HG03432 (cell line): ENCODE results near the gene ACTC1.
"Not testable (repeated sequence)": the region's sequence is repeated elsewhere in the genome, so short reads cannot be mapped to it uniquely, and the experiment has no call there.

Source experiments
- ATAC-seq: cut with Tn5 transposase; IDR thresholded peaks from one replicate; pipeline ENCODE4 v1.9.1; 2021; ENCODE audit warnings: mild to moderate bottlenecking, moderate library complexity; ENCODE audit not compliant: unreplicated experiment

The ACTC1 gene

DNA sequence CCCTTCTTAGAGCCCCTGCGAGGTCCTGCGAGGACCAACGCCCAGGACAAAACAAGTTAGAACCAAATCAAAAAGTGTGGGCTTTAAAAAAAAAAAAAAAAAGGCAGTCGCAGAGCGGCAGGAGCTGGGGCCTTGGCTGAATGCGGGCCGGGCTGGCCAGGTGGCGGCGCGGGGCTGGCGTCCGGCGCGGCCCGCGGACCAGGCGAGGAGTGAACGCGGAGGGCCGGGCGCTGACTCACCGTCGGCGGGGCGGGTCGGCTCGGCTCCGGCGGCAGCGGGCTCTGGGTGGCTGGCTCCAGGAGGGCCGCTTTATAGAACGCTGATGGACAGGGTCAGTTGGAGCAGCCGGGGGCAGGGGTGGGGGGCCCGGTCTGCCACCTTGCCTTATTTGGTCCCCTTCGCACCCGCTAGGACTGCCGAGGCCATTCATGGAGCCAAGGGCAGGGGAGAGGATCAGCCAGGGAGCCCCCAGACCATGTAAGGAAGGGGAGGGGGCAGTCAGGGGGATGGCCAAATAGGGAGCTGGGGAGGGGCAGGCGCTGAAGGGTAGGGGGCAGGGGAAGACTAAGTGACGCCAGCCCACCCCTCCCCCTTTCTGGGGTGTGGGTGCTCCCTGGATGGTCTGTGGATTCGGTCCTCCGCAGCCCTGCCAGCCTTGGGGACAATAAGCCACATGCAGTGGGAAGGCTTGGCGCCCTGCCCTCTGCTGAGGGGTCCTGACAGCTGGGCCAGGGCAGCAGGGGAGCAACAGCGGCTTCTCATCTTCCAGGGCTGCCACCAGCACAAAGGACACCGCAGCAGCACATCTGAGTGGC is at the start of gene ACTC1:
Gene ACTC1 (minus strand): TSS at position 283 of the 815 bp plus-strand sequence. CDS start 741 bp downstream, outside the sequence.
- no peak for ATAC-seq

DNA sequence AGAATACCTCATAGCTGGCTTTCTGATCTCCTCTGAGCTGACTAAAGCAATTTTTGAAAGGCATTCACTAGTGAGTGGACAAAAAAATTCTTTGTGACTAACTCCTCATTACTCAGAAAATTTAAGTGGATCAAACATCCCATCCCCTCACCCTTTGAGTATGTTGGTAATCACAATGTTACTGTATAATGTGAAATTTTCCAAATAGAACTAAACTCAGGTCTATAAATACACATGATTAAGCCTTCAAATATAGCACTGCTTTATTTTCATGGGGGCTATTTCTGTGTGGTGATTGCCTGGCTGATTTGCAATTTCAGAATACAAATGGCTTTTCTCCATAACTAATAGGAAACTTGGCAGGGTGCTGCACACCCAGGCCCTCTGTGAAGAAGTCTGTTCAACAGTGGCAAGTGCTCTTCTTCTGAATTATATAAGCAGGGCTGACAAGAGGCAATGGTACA is 45.9 kb upstream of the ACTC1 start:
- no peak for ATAC-seq

DNA sequence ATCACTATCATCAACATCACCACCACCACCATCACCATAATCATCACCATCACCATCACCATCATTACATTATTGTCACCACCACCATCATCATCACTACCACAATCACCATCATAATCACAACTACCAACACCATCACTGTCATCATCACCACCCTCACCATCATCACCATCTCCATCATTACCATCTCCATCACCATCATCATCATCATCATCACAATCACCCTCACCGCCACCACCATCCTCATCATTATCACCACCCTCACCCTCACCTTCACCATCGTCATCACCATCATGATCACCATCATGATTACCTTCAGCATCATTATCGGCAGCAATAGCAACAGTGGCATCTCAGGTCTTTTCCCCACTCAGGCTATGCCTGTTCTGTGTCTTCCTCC is 42.9 kb upstream of the ACTC1 start:
- ATAC-seq = no peak

DNA sequence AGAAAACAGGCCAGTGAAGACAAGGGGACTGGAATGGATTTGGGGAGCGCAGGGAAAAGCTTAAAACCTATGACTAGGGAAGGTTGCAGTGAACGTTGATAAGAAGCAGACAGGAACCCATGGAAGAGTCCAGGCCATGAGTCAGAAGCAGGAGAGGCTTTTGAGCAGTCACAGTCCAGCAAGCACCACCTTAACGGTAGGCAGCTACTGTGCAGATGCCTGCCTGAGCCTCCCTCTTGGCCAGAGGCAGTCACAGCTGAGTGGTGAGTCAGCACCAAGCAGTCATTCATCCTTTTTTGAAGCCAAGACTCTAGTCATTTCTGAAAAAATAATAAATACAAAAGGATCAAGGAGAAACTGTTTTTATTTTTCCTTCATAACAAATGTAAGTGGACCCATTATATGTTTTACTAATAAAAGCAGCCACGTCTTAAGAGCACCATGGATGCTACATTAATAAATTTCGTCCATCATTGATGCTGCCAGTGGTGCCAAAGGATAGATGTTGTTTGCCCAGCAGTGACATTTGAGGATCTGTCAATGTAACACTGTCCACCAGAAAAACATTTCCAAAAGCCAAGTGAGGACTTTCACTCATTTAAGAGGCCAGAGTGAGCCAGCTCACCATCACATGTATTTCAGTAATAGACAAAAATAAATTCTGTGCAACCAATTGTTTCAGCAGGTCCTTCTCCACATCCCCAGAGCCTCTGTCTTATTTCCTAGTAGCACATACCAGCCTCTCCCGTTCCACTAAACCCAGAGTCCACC is 42.1 kb upstream of the ACTC1 start:
- no peak for ATAC-seq

DNA sequence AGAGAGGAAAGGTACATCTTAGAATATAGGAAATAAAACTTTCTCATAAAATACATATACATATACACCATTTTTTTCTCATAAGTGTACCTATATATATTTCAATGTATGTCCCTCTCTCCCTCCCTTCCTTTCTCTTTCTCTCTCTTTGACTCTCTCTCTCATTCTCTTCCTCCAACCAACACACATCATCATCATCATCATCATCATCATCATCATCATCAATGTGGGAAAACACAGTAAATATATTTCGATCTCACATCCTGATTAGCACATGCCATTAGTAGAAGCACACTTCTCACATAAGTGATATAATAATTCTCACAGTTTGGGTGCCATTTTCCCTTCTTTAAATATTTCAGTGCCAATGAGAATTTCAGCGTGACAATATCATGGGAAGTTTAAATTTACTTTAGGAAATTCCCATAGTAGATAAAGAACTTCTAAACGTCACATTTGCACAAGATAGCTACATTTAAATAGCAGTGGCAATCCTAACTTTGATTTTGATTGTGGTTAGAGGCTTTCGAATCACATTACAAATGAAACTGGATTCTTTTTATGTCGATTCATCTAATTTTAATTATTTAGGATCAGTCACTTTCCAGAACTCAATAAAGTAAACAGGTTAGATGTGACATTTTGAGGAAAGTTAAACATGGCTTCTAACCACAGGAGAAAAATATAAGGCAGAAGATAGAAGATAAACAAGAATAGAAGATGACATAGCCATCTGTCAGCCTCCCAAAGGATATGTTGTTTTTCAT is 33.0 kb upstream of the ACTC1 start:
- ATAC-seq = no peak

DNA sequence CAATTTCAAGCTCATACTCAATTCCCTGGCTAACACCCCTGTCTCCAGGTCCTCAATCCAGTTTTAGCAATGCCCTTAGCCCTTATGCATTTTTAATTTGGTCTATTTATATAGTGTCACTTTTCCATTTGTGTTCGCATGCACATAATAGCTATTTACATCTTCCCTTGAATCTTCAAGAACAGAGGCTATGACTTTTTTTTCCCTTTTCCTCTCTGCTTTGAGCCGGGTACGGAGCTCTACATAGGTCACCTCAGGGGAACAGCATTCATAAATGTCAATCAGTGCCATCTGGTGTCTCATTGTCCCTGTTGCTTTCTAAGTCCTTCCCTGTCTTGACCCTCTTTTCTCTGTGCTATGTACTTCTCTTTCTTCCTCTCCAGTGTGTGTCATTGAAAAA is 26.5 kb upstream of the ACTC1 start:
- no peak for ATAC-seq

DNA sequence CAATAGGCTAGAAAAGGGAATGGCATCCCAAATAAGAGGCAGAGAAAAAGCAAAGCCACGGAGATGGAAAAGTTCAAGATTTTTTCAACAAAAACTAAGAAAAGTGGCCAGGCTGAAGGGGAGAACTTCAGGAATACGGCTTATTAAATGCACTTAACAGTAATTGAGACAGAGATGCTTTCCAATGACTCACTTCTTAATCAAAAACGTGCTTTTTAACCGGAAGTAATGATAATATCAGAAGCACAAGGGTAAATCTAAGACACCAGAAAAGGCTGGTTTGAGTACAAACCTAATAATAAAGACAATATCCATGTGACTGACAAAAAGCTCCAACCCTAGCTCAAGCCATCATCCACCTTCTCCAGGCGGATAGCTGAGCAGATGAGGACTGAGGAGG is 24.8 kb upstream of the ACTC1 start:
- no peak for ATAC-seq

DNA sequence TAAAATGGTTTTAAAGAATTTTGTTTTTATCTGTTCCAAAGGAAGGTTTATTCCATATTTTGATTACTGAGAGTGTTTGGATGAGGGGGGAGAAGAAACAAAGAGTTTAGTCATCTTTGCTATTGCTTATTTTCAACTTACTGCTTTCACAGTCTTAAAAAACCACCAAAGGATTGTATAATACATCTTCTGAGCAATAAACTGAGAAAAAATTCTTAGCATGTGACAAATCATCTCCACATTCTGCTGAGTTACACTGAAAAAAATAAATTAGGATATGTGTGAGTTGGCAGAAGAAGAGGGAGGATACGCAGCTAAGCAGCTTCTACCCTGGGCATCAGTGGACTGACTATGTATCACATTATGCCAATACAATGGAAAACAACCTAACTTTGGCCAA is 23.2 kb upstream of the ACTC1 start:
- ATAC-seq = no peak

DNA sequence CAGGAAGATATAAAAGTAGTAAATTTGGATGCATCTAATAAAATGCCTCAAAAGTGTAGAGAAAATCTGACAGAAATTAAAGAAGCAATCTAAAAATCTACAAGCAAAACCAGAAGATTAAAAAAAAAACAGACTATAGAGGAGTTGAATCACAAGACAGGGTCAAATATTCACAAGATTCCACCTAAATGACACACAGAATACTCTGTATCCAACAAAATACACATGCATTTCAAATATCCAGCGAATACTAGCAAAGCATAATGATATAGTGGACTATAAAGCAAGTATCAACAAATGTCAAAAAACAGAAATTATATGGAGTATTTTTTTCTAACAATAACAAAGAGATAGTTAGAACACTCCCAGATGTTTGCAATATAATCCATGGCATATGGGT is 20.5 kb upstream of the ACTC1 start:
- ATAC-seq = no peak

DNA sequence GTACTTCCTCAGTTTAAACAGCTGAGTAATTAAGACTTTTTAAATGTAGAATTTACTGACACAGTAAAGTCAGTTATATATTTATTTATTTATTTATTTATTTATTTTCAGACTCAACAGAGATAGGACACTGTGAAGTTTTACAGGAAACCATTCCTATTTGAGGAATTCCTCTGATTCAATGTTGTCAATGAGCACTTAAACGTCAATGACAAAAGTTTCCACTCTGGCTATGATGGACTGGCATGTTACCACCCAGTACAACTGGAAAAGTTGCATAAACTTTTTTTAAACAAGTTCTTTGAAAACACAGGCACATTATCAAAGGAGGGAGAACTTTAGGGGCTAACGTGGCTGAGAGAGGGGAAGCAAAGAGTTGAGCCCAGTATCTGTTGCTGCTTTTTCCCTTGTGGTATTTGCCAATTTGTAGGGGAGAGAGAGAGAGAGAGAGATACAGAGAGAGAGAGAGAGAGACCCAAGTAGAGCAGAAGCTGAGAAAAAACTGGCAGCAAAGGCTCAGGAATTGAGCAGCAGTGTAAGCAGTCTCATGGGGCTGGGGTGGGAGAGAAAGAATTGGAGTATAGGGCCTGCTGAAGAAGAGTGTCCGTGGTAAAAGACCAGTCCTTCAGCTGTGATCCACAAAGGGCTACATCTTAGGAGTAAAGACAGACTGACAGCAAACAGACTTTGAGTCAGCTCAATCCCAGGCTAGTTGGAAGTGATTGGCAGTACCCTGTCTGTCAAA is 18.3 kb upstream of the ACTC1 start:
- ATAC-seq = no peak

DNA sequence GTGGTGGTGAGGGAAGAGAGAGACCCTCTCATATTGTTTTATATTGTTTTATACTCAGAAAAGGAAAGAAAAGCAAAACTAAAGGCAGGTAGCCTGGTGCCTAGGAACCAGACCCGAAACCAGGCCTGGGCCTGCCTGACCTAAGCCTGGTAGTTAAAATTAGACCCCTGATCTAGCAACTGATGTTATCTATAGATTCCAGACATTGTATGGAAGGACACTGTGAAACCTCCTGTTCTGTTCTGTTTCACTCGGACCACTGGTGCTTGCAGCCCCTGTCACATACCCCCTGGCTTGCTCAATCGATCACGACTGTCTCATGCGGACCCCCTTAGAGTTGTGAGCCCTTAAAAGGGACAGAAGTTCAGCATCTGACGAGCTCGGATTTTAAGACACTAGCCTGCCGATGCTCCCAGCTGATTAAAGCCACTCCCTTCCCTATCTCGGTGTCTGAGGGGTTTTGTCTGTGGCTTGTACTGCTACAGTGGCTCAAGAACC is 17.6 kb upstream of the ACTC1 start:
- not testable (repeated sequence) for ATAC-seq

DNA sequence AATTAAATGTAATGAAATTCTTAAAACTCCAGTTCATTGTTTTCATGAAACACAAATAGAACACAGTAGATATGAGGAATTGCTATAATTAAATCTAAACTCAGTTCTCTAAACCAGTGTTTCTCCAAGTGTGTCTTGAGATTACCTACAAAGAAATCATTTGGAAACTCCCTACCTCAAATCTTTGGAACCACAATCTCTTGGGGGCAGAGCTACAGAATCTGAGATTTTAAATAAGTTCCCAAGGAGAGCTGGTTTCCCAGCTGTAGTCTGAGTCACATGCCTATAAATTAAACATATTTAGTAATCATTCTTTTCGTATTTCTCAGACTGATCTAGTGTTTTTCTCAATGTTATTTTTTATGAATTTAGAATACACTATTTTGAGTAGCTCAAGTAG is 17.0 kb upstream of the ACTC1 start:
- no peak for ATAC-seq

DNA sequence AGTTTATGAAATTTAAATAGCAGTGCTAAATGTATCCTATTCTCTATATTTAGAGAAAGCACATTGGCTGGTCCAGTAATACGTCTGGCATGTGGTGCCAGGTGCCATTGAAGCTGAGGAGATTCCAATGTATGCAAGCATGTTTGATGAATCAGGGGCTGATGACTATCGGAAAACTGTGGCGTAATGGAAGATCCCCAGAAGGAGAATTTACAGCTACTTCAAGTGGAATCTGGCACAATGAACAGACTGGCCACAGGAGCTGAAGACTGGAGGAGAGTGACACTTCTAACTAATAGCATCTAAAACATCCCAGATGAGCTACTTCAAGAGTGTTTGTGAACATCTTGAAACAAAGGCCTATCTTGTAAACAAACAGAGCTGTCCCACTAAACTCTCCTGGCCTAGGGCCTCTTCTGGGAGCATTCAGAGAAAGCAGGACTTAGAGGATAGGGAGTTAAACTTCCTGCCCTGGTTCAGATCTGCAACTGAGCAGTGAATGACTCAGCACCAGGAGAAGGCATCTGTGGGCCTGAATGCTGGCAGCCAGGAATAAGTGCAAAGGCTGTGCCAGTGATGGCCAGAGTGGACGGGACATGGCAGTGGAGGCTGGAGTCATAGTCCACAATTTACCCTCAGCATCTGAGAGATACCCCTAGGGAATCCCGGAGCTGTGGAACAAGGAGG is 15.2 kb upstream of the ACTC1 start:
- no peak for ATAC-seq

DNA sequence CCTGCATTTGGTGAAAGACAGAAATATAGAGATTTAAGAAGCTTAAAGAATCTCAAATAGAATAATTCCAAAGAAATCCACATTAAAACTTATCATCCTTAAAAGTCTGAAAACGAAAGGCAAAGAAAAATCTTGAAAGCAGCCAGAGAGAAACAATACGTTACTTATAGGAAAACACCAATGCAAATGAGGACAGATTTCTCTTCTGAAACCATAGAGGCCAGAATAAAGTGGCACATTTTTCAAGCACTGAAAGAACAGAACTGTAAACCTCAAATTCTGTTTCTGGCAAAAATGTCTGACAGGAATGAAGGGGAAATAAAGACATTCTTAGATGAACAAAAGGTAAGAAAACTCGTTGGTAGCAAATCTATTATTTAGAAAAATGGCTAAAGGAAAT is 13.8 kb upstream of the ACTC1 start:
- ATAC-seq = no peak

DNA sequence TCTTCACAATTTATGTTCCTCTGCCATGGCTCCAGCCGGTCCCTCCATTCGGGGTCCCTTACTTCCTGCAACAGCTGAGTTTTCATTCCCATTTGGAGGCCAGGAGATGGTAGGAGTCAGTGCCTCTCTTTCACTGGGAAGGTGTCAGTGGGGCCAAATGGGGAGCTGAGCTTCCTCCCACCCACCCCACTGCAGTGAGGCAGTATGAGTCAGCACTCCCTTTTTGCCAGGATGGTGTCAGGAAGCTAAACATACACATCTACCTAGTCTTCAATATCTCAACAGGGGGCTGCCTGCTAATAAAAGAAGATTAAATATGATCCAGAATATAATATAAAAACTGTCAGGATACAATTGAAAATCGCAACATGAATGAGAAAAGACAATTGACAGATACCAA is 12.7 kb upstream of the ACTC1 start:
- no peak for ATAC-seq

DNA sequence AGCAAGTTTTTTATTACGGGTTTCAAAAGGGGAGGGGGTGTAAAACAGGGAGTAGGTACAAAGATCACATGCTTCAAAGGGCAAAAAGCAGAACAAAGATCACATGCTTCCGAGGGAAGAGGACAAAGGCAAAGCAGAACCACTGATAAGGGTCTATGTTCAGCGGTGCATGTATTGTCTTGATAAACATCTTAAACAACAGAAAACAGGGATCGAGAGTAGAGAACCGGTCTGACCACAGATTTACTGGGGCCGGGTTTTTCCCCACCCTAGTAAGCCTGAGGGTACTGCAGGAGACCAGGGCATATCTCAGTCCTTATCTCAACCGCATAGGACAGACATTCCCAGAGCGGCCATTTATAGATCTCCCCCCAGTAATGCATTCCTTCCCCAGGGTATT is 11.9 kb upstream of the ACTC1 start:
- not testable (repeated sequence) for ATAC-seq

DNA sequence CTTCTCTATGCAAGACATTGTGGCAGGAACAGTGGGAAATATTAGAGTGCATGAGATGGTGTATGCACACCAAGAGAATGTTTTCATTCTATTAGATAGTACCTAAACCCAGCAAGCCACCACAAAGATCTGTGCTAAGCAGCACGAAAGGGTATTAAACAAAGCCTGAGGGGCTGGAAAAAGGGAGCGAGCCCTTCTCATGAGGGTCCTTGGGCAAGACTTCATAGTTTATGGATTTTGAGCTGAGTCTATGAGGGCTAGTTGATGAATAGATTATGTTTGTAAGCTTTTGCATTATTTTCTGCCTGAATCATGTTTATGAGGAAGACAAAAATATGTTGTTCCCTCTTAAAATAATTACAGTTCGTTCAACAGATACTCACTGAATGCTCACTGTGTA is 9.4 kb upstream of the ACTC1 start:
- no peak for ATAC-seq

DNA sequence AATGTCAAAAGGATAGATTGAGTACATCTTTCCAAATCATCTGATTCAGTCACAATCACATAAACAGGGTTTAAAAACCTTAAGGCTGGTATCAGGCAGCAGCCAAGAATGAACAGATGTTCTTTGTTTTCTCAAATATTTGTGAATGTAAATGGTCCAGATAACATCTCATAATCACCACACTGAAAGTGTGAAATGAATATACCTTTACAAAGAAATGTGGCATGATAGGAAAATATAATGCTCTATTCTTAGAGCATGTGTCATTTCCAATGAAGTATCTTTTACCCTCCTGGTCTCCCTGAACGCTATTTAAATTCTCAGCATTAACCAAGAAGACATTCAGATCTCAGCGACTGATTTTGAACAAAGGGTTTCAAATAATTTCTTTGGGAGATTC is 8.8 kb upstream of the ACTC1 start:
- no peak for ATAC-seq

DNA sequence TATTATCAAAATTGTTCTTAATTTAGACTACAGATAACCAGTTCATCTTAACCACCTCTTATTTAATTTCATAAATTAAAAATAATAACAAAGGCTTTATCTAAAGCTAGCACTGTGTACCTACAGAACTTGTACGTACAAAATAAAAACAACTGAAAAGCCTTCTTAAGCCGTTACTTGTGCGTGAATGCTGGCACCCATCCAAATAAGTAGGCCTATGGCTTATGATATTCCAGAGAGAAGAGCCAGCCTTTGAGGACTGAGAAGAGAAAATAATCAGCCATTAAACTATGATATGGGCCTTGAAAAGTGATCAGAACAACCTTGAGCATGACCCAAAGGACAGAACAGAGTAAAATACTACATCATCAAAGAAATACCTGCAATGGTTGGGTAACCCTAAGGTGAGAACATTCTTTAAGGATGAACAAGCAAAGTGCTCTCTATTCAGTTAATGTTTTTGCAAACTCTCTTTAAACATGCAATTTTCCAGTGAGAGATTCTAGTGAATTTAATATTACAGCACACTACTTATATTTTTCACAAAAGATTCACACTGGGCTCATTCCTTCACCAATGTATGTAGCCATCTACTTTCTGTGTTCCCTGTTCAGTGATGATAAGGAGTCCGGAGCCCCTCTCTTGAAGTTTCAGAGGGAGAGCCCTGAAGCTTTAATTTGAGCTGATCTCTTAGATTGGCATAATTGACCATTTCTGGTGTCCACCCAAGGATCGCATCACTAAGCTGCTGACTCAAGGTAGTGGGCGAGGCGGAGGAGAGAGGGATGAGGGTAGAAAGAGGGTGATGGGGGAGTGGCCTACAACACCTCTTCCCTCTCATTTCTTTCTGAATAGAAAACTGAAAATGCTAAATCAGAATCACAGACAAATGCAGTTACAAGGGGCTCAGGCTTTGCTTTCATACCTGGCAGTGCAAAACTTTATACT is 7.7 kb upstream of the ACTC1 start:
- ATAC-seq = no peak
